ENCODE results near the gene HSPB7. TPM values are rescaled to one million over a fixed set of nuclear protein-coding genes. Genes with fewer than 3 reads are reported as not detected.

HSPB7 gene
- total RNA-seq, 2 donors from 2014 or later = 11.4 to 20.4 TPM

DNA sequence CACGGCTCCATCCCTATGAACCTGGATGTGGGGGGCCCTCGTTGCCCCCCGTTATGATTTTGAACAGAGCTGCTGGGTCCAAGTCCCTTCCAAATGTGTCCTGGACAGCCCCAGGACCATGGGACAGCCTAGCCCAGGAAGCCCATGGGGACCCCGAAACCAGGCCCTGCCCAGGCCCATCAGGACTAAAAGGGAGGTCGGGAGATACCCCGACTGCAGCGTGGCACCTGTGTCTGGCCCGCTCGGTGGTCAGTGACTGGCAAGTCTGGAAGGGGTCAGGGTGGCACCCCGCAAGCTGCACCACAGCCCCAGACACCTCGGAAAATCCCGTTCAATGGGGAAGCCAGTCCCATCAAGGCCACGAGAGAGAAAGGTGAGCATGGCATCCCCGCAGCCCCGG, 24.2 kb downstream of the HSPB7 start:
- H3K36me3 ChIP-seq = no peaks in the 10 kb centered on the region
- WGBS = 85% methylated on average over 11 of the region's 15 CpGs
- TF ChIP-seq POLR2A (IDR thresholded peaks at IDR 0.05) (no peak), POLR2AphosphoS5 (IDR thresholded peaks at IDR 0.05) (no peak)
- TF ChIP-seq, protein P1, sequence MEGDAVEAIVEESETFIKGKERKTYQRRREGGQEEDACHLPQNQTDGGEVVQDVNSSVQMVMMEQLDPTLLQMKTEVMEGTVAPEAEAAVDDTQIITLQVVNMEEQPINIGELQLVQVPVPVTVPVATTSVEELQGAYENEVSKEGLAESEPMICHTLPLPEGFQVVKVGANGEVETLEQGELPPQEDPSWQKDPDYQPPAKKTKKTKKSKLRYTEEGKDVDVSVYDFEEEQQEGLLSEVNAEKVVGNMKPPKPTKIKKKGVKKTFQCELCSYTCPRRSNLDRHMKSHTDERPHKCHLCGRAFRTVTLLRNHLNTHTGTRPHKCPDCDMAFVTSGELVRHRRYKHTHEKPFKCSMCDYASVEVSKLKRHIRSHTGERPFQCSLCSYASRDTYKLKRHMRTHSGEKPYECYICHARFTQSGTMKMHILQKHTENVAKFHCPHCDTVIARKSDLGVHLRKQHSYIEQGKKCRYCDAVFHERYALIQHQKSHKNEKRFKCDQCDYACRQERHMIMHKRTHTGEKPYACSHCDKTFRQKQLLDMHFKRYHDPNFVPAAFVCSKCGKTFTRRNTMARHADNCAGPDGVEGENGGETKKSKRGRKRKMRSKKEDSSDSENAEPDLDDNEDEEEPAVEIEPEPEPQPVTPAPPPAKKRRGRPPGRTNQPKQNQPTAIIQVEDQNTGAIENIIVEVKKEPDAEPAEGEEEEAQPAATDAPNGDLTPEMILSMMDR (IDR thresholded peaks at IDR 0.05) = no peak
- no peaks in the 10 kb centered on the region for H3K4me1 ChIP-seq (replicated peaks)
- DNase-seq (ENCODE audit: low spot score) = no peak
- H3K27me3 ChIP-seq (replicated peaks; ENCODE audit: insufficient read depth) = no peaks in the 10 kb centered on the region
- H3K4me3 ChIP-seq = no peak overlapping the region
- no peaks in the 10 kb centered on the region for H3K9me3 ChIP-seq
- intact Hi-C loops (cut with DNase I) = loop anchor here (5.0 kb wide), 2 partner anchors 176 to 201 kb away; no protein-coding TSS in a partner anchor
- H3K27ac ChIP-seq = no peak overlapping the region

DNA sequence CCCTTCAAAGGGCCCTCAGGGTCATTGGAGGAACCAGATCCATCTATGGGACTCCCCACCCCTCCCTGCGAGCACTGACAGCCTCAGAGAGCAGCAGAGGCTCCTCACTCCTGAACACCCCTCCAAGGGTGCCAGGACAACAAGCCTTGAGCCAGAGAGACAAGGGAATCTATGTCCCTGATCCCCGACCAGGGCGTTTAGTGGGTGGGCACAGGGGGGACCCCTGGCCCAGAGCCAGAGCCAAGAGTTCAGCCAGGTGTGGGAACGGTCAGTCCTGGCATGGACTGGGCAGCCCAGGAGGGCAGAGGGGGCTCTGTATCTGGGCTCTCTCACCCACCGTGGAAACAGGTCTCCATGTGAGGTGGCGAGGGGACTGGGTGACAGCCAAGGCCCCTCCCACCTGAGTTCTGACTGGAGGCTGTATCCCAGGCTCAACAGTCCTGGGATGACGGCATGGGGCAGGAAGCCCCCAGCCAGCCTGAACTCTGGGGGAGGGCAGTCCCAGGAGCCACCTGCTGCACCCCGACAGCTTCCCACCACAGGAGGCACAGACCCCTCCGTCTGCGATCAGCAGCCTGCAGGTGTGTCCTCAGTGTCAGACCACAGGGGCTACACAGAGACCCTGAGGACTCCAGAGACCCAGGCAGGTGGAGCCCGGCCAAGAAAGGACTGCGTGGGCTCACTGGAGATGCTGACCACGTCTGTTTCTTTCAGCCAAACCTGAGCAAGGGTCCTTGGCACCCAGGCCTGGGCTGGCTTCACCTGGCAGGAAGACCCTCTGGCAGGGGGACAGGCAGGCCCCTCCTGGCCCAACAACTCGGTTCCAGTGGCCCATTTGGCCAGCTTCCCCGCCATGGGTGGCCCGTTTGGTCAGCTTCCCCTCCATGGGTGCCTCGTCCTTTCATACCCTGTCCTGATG, 25.0 kb downstream of the HSPB7 start:
- H3K4me1 ChIP-seq (replicated peaks) = no peaks in the 10 kb centered on the region
- H3K27me3 ChIP-seq (replicated peaks; ENCODE audit: insufficient read depth) = no peaks in the 10 kb centered on the region
- no peak for DNase-seq (ENCODE audit: low spot score)
- TF ChIP-seq POLR2AphosphoS5 (IDR thresholded peaks at IDR 0.05) = no peak
- TF ChIP-seq, protein P1 (IDR thresholded peaks at IDR 0.05) = no peak
- no peak for TF ChIP-seq POLR2A (IDR thresholded peaks at IDR 0.05)
- H3K36me3 ChIP-seq = no peaks in the 10 kb centered on the region
- no peak overlapping the region for H3K4me3 ChIP-seq
- no peaks in the 10 kb centered on the region for H3K9me3 ChIP-seq
- H3K27ac ChIP-seq = no peak overlapping the region
- intact Hi-C loops (cut with DNase I) = loop anchor here (5.0 kb wide), 2 partner anchors 176 to 201 kb away; no protein-coding TSS in a partner anchor
- 78% methylated on average over 17 of the region's 17 CpGs for WGBS

GRCh38 chr1:15992187-15992553, 25.7 kb downstream of the HSPB7 start:
- intact Hi-C loops (cut with DNase I) = loop anchor here (5.0 kb wide), 2 partner anchors 175 to 200 kb away; no protein-coding TSS in a partner anchor
- no peak for TF ChIP-seq POLR2A (IDR thresholded peaks at IDR 0.05)
- TF ChIP-seq POLR2AphosphoS5 (IDR thresholded peaks at IDR 0.05) = no peak
- TF ChIP-seq, protein P1 (IDR thresholded peaks at IDR 0.05) = no peak
- 97% methylated on average over 6 of the region's 7 CpGs for WGBS
- Histone ChIP-seq H3K36me3 (no peaks in the 10 kb centered on the region), H3K4me3 (no peak overlapping the region), H3K27ac (no peak overlapping the region), H3K9me3 (no peaks in the 10 kb centered on the region), H3K4me1 (replicated peaks) (no peaks in the 10 kb centered on the region), H3K27me3 (replicated peaks; ENCODE audit: insufficient read depth) (no peaks in the 10 kb centered on the region)
- DNase-seq (ENCODE audit: low spot score) = no peak

GRCh38 chr1:15991427-15992186, 26.2 kb downstream of the HSPB7 start:
- no peaks in the 10 kb centered on the region for H3K27me3 ChIP-seq (replicated peaks; ENCODE audit: insufficient read depth)
- no peaks in the 10 kb centered on the region for H3K9me3 ChIP-seq
- no peaks in the 10 kb centered on the region for H3K4me1 ChIP-seq (replicated peaks)
- H3K36me3 ChIP-seq = no peaks in the 10 kb centered on the region
- WGBS = 98% methylated on average over 10 of the region's 11 CpGs
- intact Hi-C loops (cut with DNase I) = loop anchor here (5.0 kb wide), 2 partner anchors 174 to 199 kb away; no protein-coding TSS in a partner anchor
- no peak overlapping the region for H3K27ac ChIP-seq
- no peak for DNase-seq (ENCODE audit: low spot score)
- no peak overlapping the region for H3K4me3 ChIP-seq
- TF ChIP-seq POLR2A (IDR thresholded peaks at IDR 0.05) (no peak), POLR2AphosphoS5 (IDR thresholded peaks at IDR 0.05) (no peak)
- TF ChIP-seq, protein P1 (IDR thresholded peaks at IDR 0.05) = no peak

Measured in prostate gland (tissue), 2 donors.